Fibroblast of lung (primary cell): ENCODE measurements around the gene RELCH. TPM values are rescaled to one million over a fixed set of nuclear protein-coding genes. Genes with fewer than 3 reads are reported as not detected.

Source experiments
- DNase-seq, 2 donors: peaks; one replicate each; pipeline versions ENCODE4 v3.0.0 to v3.0.0-alpha.2; 2010; ENCODE audit warnings: low read depth in 2 of 2
- H2AFZ ChIP-seq: 2 replicates; pipeline ENCODE4 v1.5.1; 2012; ENCODE audit warnings: low read length, control low read depth, inconsistent platforms
- H3K27ac ChIP-seq: 2 replicates; pipeline ENCODE4 v1.5.1; 2011; ENCODE audit warnings: low read length, control low read depth; ENCODE audit not compliant: insufficient read depth
- H3K27me3 ChIP-seq: 2 replicates; pipeline ENCODE4 v1.5.1; 2011; ENCODE audit warnings: mild to moderate bottlenecking, low read length; ENCODE audit not compliant: control insufficient read depth, insufficient read depth
- H3K36me3 ChIP-seq: 2 replicates; pipeline ENCODE4 v1.5.1; 2011; ENCODE audit warnings: low read length; ENCODE audit not compliant: control insufficient read depth, insufficient read depth
- H3K4me1 ChIP-seq: 2 replicates; pipeline ENCODE4 v1.5.1; 2011; ENCODE audit warnings: low read length; ENCODE audit not compliant: control insufficient read depth, insufficient read depth; ENCODE audit errors: extremely low read depth
- H3K4me2 ChIP-seq: 2 replicates; pipeline ENCODE4 v1.5.1; 2011; ENCODE audit warnings: low read length, control low read depth; ENCODE audit not compliant: insufficient read depth; ENCODE audit errors: extremely low read depth
- H3K4me3 ChIP-seq, 4 experiments: fragments of 200-600 bp in 1 of 4; sonication (generic) in 1 of 4; replicated peaks in 1 of 4; 2 replicates each; pipeline ENCODE4 v1.5.1; 2011 to 2016; ENCODE audit warnings: low read length in 4 of 4, low read depth in 3 of 4, mild to moderate bottlenecking in 3 of 4, control low read depth in 2 of 4, inconsistent platforms in 1 of 4, mixed read lengths in 1 of 4; ENCODE audit not compliant: insufficient read depth in 1 of 4; ENCODE audit errors: control extremely low read depth in 1 of 4
- H3K79me2 ChIP-seq: 2 replicates; pipeline ENCODE4 v1.5.1; 2012; ENCODE audit warnings: mild to moderate bottlenecking, low read length, inconsistent platforms; ENCODE audit not compliant: control insufficient read depth, insufficient read depth
- H3K9ac ChIP-seq: 2 replicates; pipeline ENCODE4 v1.5.1; 2011; ENCODE audit warnings: mild to moderate bottlenecking, low read length, control low read depth; ENCODE audit not compliant: insufficient read depth
- H3K9me3 ChIP-seq: 2 replicates; pipeline ENCODE4 v1.5.1; 2012; ENCODE audit warnings: low read depth, low read length; ENCODE audit not compliant: control insufficient read depth, insufficient read depth
- H4K20me1 ChIP-seq: 2 replicates; pipeline ENCODE4 v1.5.1; 2011; ENCODE audit warnings: low read length; ENCODE audit not compliant: control insufficient read depth, insufficient read depth; ENCODE audit errors: extremely low read depth
- CTCF ChIP-seq, 2 donors: IDR thresholded peaks in 1 of 2; conservative IDR thresholded peaks in 1 of 2; 1 replicate in 1 of 2; 2 replicates in 1 of 2; pipeline ENCODE4 v1.5.1; 2011 to 2012; ENCODE audit warnings: low read length in 2 of 2, control low read depth in 1 of 2, inconsistent platforms in 1 of 2, low read depth in 1 of 2, mild to moderate bottlenecking in 1 of 2
- EZH2 ChIP-seq: IDR thresholded peaks from 2 replicates; pipeline ENCODE4 v1.5.1; 2012; ENCODE audit warnings: low read length, control low read depth, mild to moderate bottlenecking; ENCODE audit errors: missing control alignments
- polyA plus RNA-seq, 2 donors: library from polyadenylated mRNA; depleted of rRNA in 1 of 2; stranded (reverse) in 1 of 2; unstranded in 1 of 2; fragments of >200 nt; gene quantifications; 2 replicates each; pipeline ENCODE4 v1.2.1, GENCODE V29; 2011 to 2012; ENCODE audit warnings: missing spikeins in 1 of 2
- total RNA-seq: library from RNA; depleted of rRNA; stranded (reverse); fragments of >200 nt; gene quantifications from 2 replicates; pipeline ENCODE4 v1.2.1, GENCODE V29; 2014

The RELCH gene
- total and polyA plus RNA-seq, 2 donors (not counting 1 experiment from before 2014, with no cell fraction given) = 13.1 to 34.5 TPM

GRCh38 chr18:62337336-62337735, 150.3 kb downstream of the RELCH start:
- Histone ChIP-seq H3K9me3 (no peaks in the 10 kb centered on the region), H2AFZ (no peak overlapping the region)

GRCh38 chr18:62338446-62339105, 151.5 kb downstream of the RELCH start:
- Histone ChIP-seq H3K4me2 (no peak overlapping the region), H3K27ac (no peak overlapping the region)

More at GRCh38 chr18:62337336-62337735, 150.3 kb downstream of the RELCH start:
- H3K36me3 ChIP-seq = no peaks in the 10 kb centered on the region
- H4K20me1 ChIP-seq = no peaks in the 10 kb centered on the region
- DNase-seq = no peak
- H3K4me1 ChIP-seq = no peaks in the 10 kb centered on the region
- no peak overlapping the region for H3K9ac ChIP-seq
- H3K27ac ChIP-seq = no peak overlapping the region
- no peaks in the 10 kb centered on the region for H3K27me3 ChIP-seq
- H3K4me3 ChIP-seq = no peak overlapping the region
- no peak for TF ChIP-seq EZH2
- no peak for TF ChIP-seq CTCF (conservative IDR thresholded peaks at IDR 0.05 in 1 of 2, IDR thresholded peaks at IDR 0.05 in 1 of 2; ENCODE audit: low read depth in 1 of 2, low read length in 2 of 2)
- H3K4me2 ChIP-seq = no peak overlapping the region
- H3K79me2 ChIP-seq = no peaks in the 10 kb centered on the region

More at GRCh38 chr18:62338446-62339105, 151.5 kb downstream of the RELCH start:
- Histone ChIP-seq H3K9me3 (no peaks in the 10 kb centered on the region), H3K4me1 (no peaks in the 10 kb centered on the region), H2AFZ (no peak overlapping the region), H3K4me3 (no peak overlapping the region), H3K36me3 (no peaks in the 10 kb centered on the region), H3K9ac (no peak overlapping the region), H3K79me2 (no peaks in the 10 kb centered on the region), H4K20me1 (no peaks in the 10 kb centered on the region), H3K27me3 (no peaks in the 10 kb centered on the region)
- TF ChIP-seq EZH2 (no peak), CTCF (conservative IDR thresholded peaks at IDR 0.05 in 1 of 2, IDR thresholded peaks at IDR 0.05 in 1 of 2; ENCODE audit: low read depth in 1 of 2, low read length in 2 of 2) (no peak)
- no peak for DNase-seq
